ENCODE measurements around the gene CCNYL1.

GRCh38 chr2:207748993-207749392 lies 37.6 kb downstream of the CCNYL1 start:
- TF ChIP-seq, protein P1, sequence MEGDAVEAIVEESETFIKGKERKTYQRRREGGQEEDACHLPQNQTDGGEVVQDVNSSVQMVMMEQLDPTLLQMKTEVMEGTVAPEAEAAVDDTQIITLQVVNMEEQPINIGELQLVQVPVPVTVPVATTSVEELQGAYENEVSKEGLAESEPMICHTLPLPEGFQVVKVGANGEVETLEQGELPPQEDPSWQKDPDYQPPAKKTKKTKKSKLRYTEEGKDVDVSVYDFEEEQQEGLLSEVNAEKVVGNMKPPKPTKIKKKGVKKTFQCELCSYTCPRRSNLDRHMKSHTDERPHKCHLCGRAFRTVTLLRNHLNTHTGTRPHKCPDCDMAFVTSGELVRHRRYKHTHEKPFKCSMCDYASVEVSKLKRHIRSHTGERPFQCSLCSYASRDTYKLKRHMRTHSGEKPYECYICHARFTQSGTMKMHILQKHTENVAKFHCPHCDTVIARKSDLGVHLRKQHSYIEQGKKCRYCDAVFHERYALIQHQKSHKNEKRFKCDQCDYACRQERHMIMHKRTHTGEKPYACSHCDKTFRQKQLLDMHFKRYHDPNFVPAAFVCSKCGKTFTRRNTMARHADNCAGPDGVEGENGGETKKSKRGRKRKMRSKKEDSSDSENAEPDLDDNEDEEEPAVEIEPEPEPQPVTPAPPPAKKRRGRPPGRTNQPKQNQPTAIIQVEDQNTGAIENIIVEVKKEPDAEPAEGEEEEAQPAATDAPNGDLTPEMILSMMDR (IDR thresholded peaks at IDR 0.05): no peak
- no peak for TF ChIP-seq POLR2A (IDR thresholded peaks at IDR 0.05)

All from adrenal gland (tissue), 5 donors.